K562 (cell line): ENCODE measurements around the gene PSPH. TPM values are rescaled to one million over a fixed set of nuclear protein-coding genes. Genes with fewer than 3 reads are reported as not detected.

ENCODE experiments used
- BCOR ChIP-seq: fragments of 450-650 bp; IDR thresholded peaks from 2 replicates; pipeline ENCODE4 v1.6.1; 2016
- CC2D1A ChIP-seq: fragments of 450-650 bp; IDR thresholded peaks from 2 replicates; pipeline ENCODE4 v1.6.1; 2017; ENCODE audit warnings: mild to moderate bottlenecking
- DMBX1 ChIP-seq: fragments of 250-450 bp; sonication (Bioruptor Pico); IDR thresholded peaks from 2 replicates; pipeline ENCODE4 v1.8.0; 2022; ENCODE audit warnings: inconsistent platforms, mild to moderate bottlenecking, moderate library complexity, borderline replicate concordance
- GTF2E2 ChIP-seq: fragments of 200-800 bp; sonication (Bioruptor generic); IDR thresholded peaks from 2 replicates; pipeline ENCODE4 v1.6.1; 2016; ENCODE audit warnings: missing genetic modification characterization, missing compliant biosample characterization
- L3MBTL2 ChIP-seq: fragments of 450-650 bp; IDR thresholded peaks from 2 replicates; pipeline ENCODE4 v1.6.1; 2016; ENCODE audit warnings: mild to moderate bottlenecking, moderate library complexity
- MYC ChIP-seq, 2 experiments: fragments of 250-450 bp in 1 of 2; sonication (Bioruptor Pico) in 1 of 2; IDR thresholded peaks; 2 replicates each; pipeline versions ENCODE4 v1.5.1 to v1.6.1; 2012 to 2021; ENCODE audit warnings: low read depth in 2 of 2, borderline replicate concordance in 1 of 2, improper control_type of control experiment in 1 of 2, low read length in 1 of 2, mild to moderate bottlenecking in 1 of 2, moderate library complexity in 1 of 2
- NBN ChIP-seq: fragments of 450-650 bp; IDR thresholded peaks from 2 replicates; pipeline ENCODE4 v1.6.1; 2016; ENCODE audit warnings: low read depth, mild to moderate bottlenecking
- NFIC ChIP-seq: fragments of 450-650 bp; IDR thresholded peaks from 2 replicates; pipeline ENCODE4 v1.6.1; 2017; ENCODE audit warnings: mild to moderate bottlenecking, inconsistent platforms
- POLR3G ChIP-seq: IDR thresholded peaks from 2 replicates; pipeline ENCODE4 v1.6.1; 2011; ENCODE audit not compliant: insufficient read length, insufficient replicate concordance; ENCODE audit errors: extremely low read depth
- PURB ChIP-seq: sonication (generic); formaldehyde crosslinking; IDR thresholded peaks from 2 replicates; pipeline ENCODE4 v1.9.0; 2021; ENCODE audit warnings: low read depth, mild to moderate bottlenecking, missing genetic modification reagents
- SMARCA4 ChIP-seq: fragments of 450-650 bp; IDR thresholded peaks from 2 replicates; pipeline ENCODE4 v1.6.1; 2016
- STAT5B ChIP-seq: fragments of 250-450 bp; sonication (Bioruptor Pico); IDR thresholded peaks from 2 replicates; pipeline ENCODE4 v1.8.0; 2021; ENCODE audit warnings: mild to moderate bottlenecking, inconsistent platforms
- TBP ChIP-seq: optimal IDR thresholded peaks from 2 replicates; pipeline ENCODE3; 2011; ENCODE audit warnings: low read depth, low read length, improper control_type of control experiment
- XRCC4 ChIP-seq: IDR thresholded peaks from one replicate; pipeline ENCODE4 v1.6.1; 2011; ENCODE audit not compliant: insufficient read depth, insufficient read length; ENCODE audit errors: extremely low read depth
- ZNF12 ChIP-seq: sonication (generic); formaldehyde crosslinking; IDR thresholded peaks from 2 replicates; pipeline ENCODE4 v1.4.0; 2020; ENCODE audit warnings: mild to moderate bottlenecking, missing genetic modification reagents
- ZNF134 ChIP-seq: fragments of 250-450 bp; sonication (Bioruptor Pico); conservative IDR thresholded peaks from 2 replicates; pipeline ENCODE4 v1.4.0; 2020
- ZNF224 ChIP-seq: sonication (generic); formaldehyde crosslinking; IDR thresholded peaks from 2 replicates; pipeline ENCODE4 v1.8.0; 2022; ENCODE audit warnings: mild to moderate bottlenecking, missing genetic modification reagents
- ZNF699 ChIP-seq: fragments of 250-450 bp; sonication (Bioruptor Pico); IDR thresholded peaks from 2 replicates; pipeline ENCODE4 v1.8.0; 2021; ENCODE audit warnings: mild to moderate bottlenecking, moderate library complexity; ENCODE audit not compliant: insufficient replicate concordance
- ZZZ3 ChIP-seq: fragments of 450-650 bp; IDR thresholded peaks from 2 replicates; pipeline ENCODE4 v1.6.1; 2016; ENCODE audit warnings: antibody characterized with exemption, mild to moderate bottlenecking, moderate library complexity
- polyA plus RNA-seq, 8 experiments: library from polyadenylated mRNA; depleted of rRNA in 4 of 8; stranded (reverse) in 5 of 8; unstranded in 3 of 8; fragments of >200 nt; fragmentation: Nextera tagmentation in 2 of 8; fragmentation: Illumina TruSeq in 1 of 8; extraction: Ambion mirVana in 2 of 8; extraction: Trizol in 1 of 8; gene quantifications; 2 replicates each; pipeline versions ENCODE4 v1.2.1 to v1.2.3, GENCODE V29; 2011 to 2014; ENCODE audit warnings: inconsistent platforms in 1 of 8, missing spikeins in 1 of 8
- total RNA-seq, 7 experiments: library from RNA; depleted of rRNA in 6 of 7; stranded (reverse); fragments of >200 nt in 6 of 7; fragmentation: Illumina TruSeq in 2 of 7; extraction: Trizol in 2 of 7; gene quantifications; 2 replicates each; pipeline versions ENCODE4 v1.2.1 to v1.2.3, GENCODE V29; 2011 to 2021; ENCODE audit warnings: low replicate concordance in 1 of 7
- TF ChIP-seq, protein P1 (sequence below), 3 experiments: IDR thresholded peaks in 2 of 3; conservative IDR thresholded peaks in 1 of 3; 2 replicates each; pipeline ENCODE4 v1.5.1; 2011 to 2012; ENCODE audit warnings: low read length in 3 of 3, mild to moderate bottlenecking in 3 of 3, control low read depth in 2 of 3, improper control_type of control experiment in 1 of 3, inconsistent platforms in 1 of 3, low read depth in 1 of 3, mixed read lengths in 1 of 3, moderate library complexity in 1 of 3; ENCODE audit not compliant: insufficient read depth in 2 of 3
- TF ChIP-seq, protein P2 (sequence below): fragments of 250-450 bp; sonication (Bioruptor Pico); IDR thresholded peaks from 2 replicates; pipeline ENCODE4 v1.5.0; 2021
- TF ChIP-seq, protein P3 (sequence below): fragments of 450-650 bp; conservative IDR thresholded peaks from 2 replicates; pipeline ENCODE4 v1.6.1; 2016; ENCODE audit warnings: missing genetic modification characterization, low read depth, mild to moderate bottlenecking, missing compliant biosample characterization, moderate library complexity
- TF ChIP-seq, protein P4 (sequence below): fragments of 450-650 bp; IDR thresholded peaks from 2 replicates; pipeline ENCODE4 v1.6.1; 2016; ENCODE audit warnings: borderline replicate concordance
- TF ChIP-seq, protein P5 (sequence below): fragments of 250-450 bp; sonication (Bioruptor Pico); IDR thresholded peaks from 2 replicates; pipeline ENCODE4 v1.5.0; 2021

PSPH gene
- total and polyA plus RNA-seq, 9 of the 15 experiments (the other 6 are each of a cell fraction or from before 2014, with no cell fraction given): 6.3 to 46.8 (median 20.2) TPM

DNA sequence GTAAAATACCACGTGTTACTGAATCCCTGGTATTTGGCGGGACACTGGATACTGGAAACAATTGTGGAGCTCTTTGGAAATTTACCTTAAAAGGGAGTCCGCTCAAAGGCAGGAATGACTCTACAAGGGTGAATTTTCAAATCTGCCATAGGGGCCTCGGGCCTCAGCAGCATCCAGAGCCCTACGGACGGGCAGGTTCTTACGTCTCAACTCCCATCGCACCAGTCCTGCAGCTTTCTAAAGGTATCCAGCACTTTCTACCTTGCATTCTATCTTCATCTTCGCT is 248 bp downstream of the PSPH start (continued):
- TF ChIP-seq PURB (CRISPR knock-in tag) (no peak), SMARCA4 (0 out of 2 replicates have a peak, but pooled peaks have one; percentile 49), ZNF134 (CRISPR knock-in tag) (0 out of 2 replicates have a peak, but pooled peaks have one; percentile 24), BCOR (0 out of 2 replicates have a peak, but pooled peaks have one; percentile 14), L3MBTL2 (no peak), STAT5B (CRISPR knock-in tag) (no peak), CC2D1A (0 out of 2 replicates have a peak, but pooled peaks have one; percentile 24), NBN (peak; percentile 80; the same call in 1 of the 2 replicates), ZNF12 (CRISPR knock-in tag) (0 out of 2 replicates have a peak, but pooled peaks have one; percentile 25), NFIC (peak; percentile 61), ZNF699 (CRISPR knock-in tag) (no peak), DMBX1 (no peak), GTF2E2 (tag) (no peak), TBP (no peak), XRCC4 (no peak), MYC (IDR thresholded peaks at IDR 0.05; ENCODE audit: low read depth, low read length) (no peak), MYC (CRISPR knock-in tag; IDR thresholded peaks at IDR 0.05; ENCODE audit: borderline replicate concordance, low read depth) (0 out of 2 replicates have a peak, but pooled peaks have one; percentile 73), ZNF224 (no peak), ZZZ3 (0 out of 2 replicates have a peak, but pooled peaks have one; percentile 55), POLR3G (no peak)
- TF ChIP-seq, protein P1, sequence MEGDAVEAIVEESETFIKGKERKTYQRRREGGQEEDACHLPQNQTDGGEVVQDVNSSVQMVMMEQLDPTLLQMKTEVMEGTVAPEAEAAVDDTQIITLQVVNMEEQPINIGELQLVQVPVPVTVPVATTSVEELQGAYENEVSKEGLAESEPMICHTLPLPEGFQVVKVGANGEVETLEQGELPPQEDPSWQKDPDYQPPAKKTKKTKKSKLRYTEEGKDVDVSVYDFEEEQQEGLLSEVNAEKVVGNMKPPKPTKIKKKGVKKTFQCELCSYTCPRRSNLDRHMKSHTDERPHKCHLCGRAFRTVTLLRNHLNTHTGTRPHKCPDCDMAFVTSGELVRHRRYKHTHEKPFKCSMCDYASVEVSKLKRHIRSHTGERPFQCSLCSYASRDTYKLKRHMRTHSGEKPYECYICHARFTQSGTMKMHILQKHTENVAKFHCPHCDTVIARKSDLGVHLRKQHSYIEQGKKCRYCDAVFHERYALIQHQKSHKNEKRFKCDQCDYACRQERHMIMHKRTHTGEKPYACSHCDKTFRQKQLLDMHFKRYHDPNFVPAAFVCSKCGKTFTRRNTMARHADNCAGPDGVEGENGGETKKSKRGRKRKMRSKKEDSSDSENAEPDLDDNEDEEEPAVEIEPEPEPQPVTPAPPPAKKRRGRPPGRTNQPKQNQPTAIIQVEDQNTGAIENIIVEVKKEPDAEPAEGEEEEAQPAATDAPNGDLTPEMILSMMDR (IDR thresholded peaks at IDR 0.05 in 2 of 3, conservative IDR thresholded peaks at IDR 0.05 in 1 of 3; ENCODE audit: insufficient read depth in 2 of 3, low read depth in 1 of 3, low read length in 3 of 3): no peak
- TF ChIP-seq, protein P2, sequence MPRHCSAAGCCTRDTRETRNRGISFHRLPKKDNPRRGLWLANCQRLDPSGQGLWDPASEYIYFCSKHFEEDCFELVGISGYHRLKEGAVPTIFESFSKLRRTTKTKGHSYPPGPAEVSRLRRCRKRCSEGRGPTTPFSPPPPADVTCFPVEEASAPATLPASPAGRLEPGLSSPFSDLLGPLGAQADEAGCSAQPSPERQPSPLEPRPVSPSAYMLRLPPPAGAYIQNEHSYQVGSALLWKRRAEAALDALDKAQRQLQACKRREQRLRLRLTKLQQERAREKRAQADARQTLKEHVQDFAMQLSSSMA (CRISPR knock-in tag): 0 out of 2 replicates have a peak, but pooled peaks have one; percentile 26
- TF ChIP-seq, protein P3, sequence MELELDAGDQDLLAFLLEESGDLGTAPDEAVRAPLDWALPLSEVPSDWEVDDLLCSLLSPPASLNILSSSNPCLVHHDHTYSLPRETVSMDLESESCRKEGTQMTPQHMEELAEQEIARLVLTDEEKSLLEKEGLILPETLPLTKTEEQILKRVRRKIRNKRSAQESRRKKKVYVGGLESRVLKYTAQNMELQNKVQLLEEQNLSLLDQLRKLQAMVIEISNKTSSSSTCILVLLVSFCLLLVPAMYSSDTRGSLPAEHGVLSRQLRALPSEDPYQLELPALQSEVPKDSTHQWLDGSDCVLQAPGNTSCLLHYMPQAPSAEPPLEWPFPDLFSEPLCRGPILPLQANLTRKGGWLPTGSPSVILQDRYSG (tag): 0 out of 2 replicates have a peak, but pooled peaks have one; percentile 39
- TF ChIP-seq, protein P4, sequence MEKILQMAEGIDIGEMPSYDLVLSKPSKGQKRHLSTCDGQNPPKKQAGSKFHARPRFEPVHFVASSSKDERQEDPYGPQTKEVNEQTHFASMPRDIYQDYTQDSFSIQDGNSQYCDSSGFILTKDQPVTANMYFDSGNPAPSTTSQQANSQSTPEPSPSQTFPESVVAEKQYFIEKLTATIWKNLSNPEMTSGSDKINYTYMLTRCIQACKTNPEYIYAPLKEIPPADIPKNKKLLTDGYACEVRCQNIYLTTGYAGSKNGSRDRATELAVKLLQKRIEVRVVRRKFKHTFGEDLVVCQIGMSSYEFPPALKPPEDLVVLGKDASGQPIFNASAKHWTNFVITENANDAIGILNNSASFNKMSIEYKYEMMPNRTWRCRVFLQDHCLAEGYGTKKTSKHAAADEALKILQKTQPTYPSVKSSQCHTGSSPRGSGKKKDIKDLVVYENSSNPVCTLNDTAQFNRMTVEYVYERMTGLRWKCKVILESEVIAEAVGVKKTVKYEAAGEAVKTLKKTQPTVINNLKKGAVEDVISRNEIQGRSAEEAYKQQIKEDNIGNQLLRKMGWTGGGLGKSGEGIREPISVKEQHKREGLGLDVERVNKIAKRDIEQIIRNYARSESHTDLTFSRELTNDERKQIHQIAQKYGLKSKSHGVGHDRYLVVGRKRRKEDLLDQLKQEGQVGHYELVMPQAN: peak; percentile 40; the same call in 1 of the 2 replicates
- TF ChIP-seq, protein P5, sequence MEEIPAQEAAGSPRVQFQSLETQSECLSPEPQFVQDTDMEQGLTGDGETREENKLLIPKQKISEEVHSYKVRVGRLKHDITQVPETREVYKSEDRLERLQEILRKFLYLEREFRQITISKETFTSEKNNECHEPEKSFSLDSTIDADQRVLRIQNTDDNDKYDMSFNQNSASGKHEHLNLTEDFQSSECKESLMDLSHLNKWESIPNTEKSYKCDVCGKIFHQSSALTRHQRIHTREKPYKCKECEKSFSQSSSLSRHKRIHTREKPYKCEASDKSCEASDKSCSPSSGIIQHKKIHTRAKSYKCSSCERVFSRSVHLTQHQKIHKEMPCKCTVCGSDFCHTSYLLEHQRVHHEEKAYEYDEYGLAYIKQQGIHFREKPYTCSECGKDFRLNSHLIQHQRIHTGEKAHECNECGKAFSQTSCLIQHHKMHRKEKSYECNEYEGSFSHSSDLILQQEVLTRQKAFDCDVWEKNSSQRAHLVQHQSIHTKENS (CRISPR knock-in tag): no peak
